KMS-11 (cell line): Measurements from ENCODE around the gene GRB2.
A peak's percentile ranks its signal among the peaks of the same experiment; 100 is the strongest.

ENCODE experiments used
- H2AFZ ChIP-seq: fragments of 200-600 bp; sonication (generic); 2 replicates; pipeline ENCODE4 v1.6.1; 2016; ENCODE audit warnings: antibody characterized with exemption, mixed run types, low read depth
- H3K27ac ChIP-seq: fragments of 200-600 bp; sonication (generic); 2 replicates; pipeline ENCODE4 v1.6.1; 2016; ENCODE audit warnings: mild to moderate bottlenecking, mixed run types
- H3K27me3 ChIP-seq: fragments of 200-600 bp; sonication (generic); 2 replicates; pipeline ENCODE4 v1.6.1; 2017; ENCODE audit warnings: mild to moderate bottlenecking, low read depth, mixed run types, moderate library complexity; ENCODE audit not compliant: insufficient read depth
- H3K36me3 ChIP-seq: fragments of 200-600 bp; sonication (generic); 2 replicates; pipeline ENCODE4 v1.6.1; 2017; ENCODE audit warnings: mild to moderate bottlenecking, mixed run types; ENCODE audit not compliant: insufficient read depth
- H3K4me1 ChIP-seq: fragments of 200-600 bp; sonication (generic); 2 replicates; pipeline ENCODE4 v1.6.1; 2016; ENCODE audit warnings: mild to moderate bottlenecking, low read depth, mixed run types; ENCODE audit not compliant: poor library complexity, severe bottlenecking
- H3K4me2 ChIP-seq: fragments of 200-600 bp; sonication (generic); 2 replicates; pipeline ENCODE4 v1.7.0; 2016; ENCODE audit warnings: mild to moderate bottlenecking, mixed run types
- H3K4me3 ChIP-seq: fragments of 200-600 bp; sonication (generic); IDR thresholded peaks from 2 replicates; pipeline ENCODE4 v1.6.1; 2017; ENCODE audit warnings: low read depth, low read length, mixed read lengths; ENCODE audit not compliant: insufficient read depth
- H3K79me2 ChIP-seq: fragments of 200-600 bp; sonication (generic); 2 replicates; pipeline ENCODE4 v1.6.1; 2016; ENCODE audit warnings: low read depth, mixed run types; ENCODE audit not compliant: insufficient read depth
- H3K9ac ChIP-seq: fragments of 200-600 bp; sonication (generic); 2 replicates; pipeline ENCODE4 v1.6.1; 2016; ENCODE audit warnings: mild to moderate bottlenecking, mixed run types
- H4K20me1 ChIP-seq: fragments of 200-600 bp; sonication (generic); 2 replicates; pipeline ENCODE4 v1.6.1; 2016; ENCODE audit warnings: mild to moderate bottlenecking, mixed run types; ENCODE audit not compliant: insufficient read depth
- TF ChIP-seq, protein P1 (sequence below): fragments of 200-600 bp; sonication (generic); conservative IDR thresholded peaks from 2 replicates; pipeline ENCODE4 v1.6.1; 2017; ENCODE audit warnings: low read depth, mild to moderate bottlenecking, antibody characterized with exemption, low read length, moderate library complexity, mixed read lengths

GRB2 gene

DNA sequence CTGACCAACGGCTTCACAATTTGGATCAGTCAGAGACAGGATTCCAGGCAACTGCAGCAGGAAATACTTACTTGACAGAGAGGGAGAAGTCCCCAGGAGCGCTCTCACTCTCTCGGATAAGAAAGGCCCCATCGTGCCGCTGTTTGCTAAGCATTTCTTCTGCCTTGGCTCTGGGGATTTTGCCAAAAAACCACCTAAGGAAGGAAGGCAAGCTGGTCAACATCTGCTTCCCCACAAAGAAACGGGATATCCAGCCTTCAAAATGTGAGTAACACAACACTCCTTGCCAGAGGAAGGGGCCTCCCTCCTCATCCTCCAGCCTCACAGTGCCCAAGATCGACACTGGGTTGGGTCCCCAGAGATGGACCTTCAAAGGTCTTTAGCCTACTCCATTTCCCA, 79.7 kb downstream of the GRB2 start:
- no peak overlapping the region for H3K4me2 ChIP-seq
- peaks cover 23% of the 10 kb centered on the region; the same call in 1 of the 2 replicates for H3K79me2 ChIP-seq
- H3K27ac ChIP-seq, result no peak overlapping the region
- H3K27me3 ChIP-seq, result no peaks in the 10 kb centered on the region
- no peaks in the 10 kb centered on the region for H4K20me1 ChIP-seq
- peaks cover 33% of the 10 kb centered on the region for H3K4me1 ChIP-seq
- H2AFZ ChIP-seq, result no peak overlapping the region
- no peaks in the 10 kb centered on the region; the same call in 1 of the 2 replicates for H3K36me3 ChIP-seq
- no peak overlapping the region for H3K9ac ChIP-seq
- TF ChIP-seq, protein P1, sequence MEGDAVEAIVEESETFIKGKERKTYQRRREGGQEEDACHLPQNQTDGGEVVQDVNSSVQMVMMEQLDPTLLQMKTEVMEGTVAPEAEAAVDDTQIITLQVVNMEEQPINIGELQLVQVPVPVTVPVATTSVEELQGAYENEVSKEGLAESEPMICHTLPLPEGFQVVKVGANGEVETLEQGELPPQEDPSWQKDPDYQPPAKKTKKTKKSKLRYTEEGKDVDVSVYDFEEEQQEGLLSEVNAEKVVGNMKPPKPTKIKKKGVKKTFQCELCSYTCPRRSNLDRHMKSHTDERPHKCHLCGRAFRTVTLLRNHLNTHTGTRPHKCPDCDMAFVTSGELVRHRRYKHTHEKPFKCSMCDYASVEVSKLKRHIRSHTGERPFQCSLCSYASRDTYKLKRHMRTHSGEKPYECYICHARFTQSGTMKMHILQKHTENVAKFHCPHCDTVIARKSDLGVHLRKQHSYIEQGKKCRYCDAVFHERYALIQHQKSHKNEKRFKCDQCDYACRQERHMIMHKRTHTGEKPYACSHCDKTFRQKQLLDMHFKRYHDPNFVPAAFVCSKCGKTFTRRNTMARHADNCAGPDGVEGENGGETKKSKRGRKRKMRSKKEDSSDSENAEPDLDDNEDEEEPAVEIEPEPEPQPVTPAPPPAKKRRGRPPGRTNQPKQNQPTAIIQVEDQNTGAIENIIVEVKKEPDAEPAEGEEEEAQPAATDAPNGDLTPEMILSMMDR, result no peak
- H3K4me3 ChIP-seq, result no peak overlapping the region

DNA sequence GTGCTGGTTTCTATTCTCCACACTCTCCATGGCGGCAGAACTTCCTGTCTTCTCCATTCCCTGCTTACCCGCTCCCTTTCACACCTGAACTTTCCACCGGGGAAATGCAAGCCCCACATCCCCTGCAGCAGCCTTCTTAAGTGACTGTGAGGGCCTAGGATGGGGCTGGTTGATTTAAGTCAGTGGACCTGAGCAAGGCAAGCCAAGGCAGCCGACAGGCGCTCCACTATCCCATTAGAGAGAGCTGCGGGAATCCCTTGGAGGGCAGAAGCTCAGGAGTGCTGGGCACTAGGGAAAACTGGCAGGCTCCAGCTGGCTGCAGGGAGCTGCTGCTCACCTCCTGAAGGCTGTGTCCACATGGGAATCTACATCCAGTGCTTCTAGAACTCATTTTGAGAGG, 80.1 kb downstream of the GRB2 start:
- Histone ChIP-seq H3K9ac (no peak overlapping the region), H3K79me2 (peaks cover 18% of the 10 kb centered on the region; the same call in 1 of the 2 replicates), H3K4me2 (no peak overlapping the region), H3K4me1 (peaks cover 33% of the 10 kb centered on the region), H3K27me3 (no peaks in the 10 kb centered on the region), H3K4me3 (no peak overlapping the region), H2AFZ (no peak overlapping the region), H3K36me3 (peaks cover 4% of the 10 kb centered on the region; the same call in 1 of the 2 replicates), H4K20me1 (no peaks in the 10 kb centered on the region), H3K27ac (peak overlapping the region; percentile 1; the same call in 1 of the 2 replicates)
- TF ChIP-seq, protein P1, result no peak

DNA sequence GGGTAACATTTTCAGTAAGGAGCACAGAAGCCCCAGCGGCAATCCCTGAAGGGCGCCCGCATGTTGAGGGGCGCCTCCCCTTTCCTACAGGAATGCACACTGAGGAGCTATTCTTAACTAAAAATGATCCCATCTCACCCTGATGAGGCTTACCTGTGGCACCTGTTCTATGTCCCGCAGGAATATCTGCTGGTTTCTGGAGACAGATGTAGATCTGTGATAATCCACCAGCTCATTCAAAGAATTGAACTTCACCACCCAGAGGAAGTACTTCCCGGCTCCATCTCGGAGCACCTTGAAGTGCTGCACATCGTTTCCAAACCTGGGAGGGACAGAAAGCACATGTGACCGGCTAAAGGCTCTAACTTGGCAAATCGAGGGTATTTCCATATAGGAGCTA, 84.0 kb downstream of the GRB2 start:
- H3K4me2 ChIP-seq, result no peak overlapping the region
- H3K27ac ChIP-seq, result no peak overlapping the region
- no peak overlapping the region for H3K4me3 ChIP-seq
- no peaks in the 10 kb centered on the region for H3K27me3 ChIP-seq
- TF ChIP-seq, protein P1, result no peak
- no peaks in the 10 kb centered on the region for H3K79me2 ChIP-seq
- H4K20me1 ChIP-seq, result no peaks in the 10 kb centered on the region
- no peak overlapping the region for H3K9ac ChIP-seq
- H3K36me3 ChIP-seq, result peaks cover 4% of the 10 kb centered on the region; the same call in 1 of the 2 replicates
- peaks cover 48% of the 10 kb centered on the region for H3K4me1 ChIP-seq
- no peak overlapping the region for H2AFZ ChIP-seq

DNA sequence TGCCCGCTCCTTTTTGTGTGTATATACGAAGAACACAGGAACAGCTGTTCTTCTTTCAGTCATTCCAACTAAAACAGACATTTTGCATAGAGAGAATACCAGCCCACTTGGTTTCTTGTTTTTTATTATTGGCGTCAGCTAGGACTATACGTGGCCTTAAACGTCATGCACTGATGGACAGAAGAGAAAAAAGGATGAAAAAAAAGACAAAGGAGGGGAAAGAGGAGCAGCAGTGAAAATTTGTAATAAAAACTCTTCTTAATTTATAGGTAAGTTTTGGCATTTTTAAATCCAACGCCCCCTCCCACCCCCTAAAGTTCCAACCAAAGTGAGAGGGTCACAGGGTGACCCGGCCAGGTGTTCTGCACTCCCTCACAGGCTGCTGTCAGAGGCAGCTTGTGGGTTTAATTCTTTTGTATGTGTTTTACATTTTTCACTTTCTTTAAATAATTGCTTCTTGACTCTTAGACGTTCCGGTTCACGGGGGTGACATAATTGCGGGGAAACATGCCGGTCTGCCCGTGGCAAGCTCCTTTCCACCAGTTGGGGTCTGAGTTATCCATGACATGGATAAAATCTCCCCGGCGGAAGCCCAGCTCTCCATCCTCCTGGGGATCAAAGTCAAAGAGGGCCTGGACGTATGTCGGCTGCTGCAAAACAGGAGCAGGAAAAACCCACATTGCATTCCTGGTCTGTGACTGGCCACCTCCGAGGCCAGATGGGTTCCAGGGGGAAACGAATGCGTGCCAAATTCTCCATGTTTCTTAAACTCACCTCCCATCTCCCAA, 85.4 kb downstream of the GRB2 start:
- Histone ChIP-seq H2AFZ (no peak overlapping the region), H3K27ac (no peak overlapping the region), H3K79me2 (no peaks in the 10 kb centered on the region), H3K27me3 (no peaks in the 10 kb centered on the region), H3K4me3 (no peak overlapping the region), H3K4me2 (no peak overlapping the region), H3K36me3 (peaks cover 4% of the 10 kb centered on the region; the same call in 1 of the 2 replicates), H4K20me1 (no peaks in the 10 kb centered on the region), H3K9ac (no peak overlapping the region), H3K4me1 (peaks cover 44% of the 10 kb centered on the region)
- TF ChIP-seq, protein P1, result no peak
